ENCODE data around the gene TUBGCP3. TPM values are rescaled to one million over a fixed set of nuclear protein-coding genes. Genes with fewer than 3 reads are reported as not detected.
A peak's percentile ranks its signal among the peaks of the same experiment; 100 is the strongest.

Gene TUBGCP3
- total RNA-seq (10 to 100 TPM; 16.9 to 34.0 (median 24.1) TPM), polyA plus RNA-seq (10 to 100 TPM; 12.2 to 15.6 (median 13.2) TPM)
- long read RNA-seq, donor 1, partial matches to known transcripts, result 0 of 3 reads
- long read RNA-seq, donor 1, other reads (novel, unspliced or antisense), result 0 of 3 reads
- long read RNA-seq, donor 2, partial matches to known transcripts, result 0 of 4 reads
- long read RNA-seq, donor 2, other reads (novel, unspliced or antisense), result 0 of 4 reads
- long read RNA-seq, donor 3, partial matches to known transcripts, result 0 of 3 reads
- long read RNA-seq, donor 3, other reads (novel, unspliced or antisense), result 0 of 3 reads
- long read RNA-seq, donor 4, partial matches to known transcripts, result 1 of 7 reads
- long read RNA-seq, donor 4, other reads (novel, unspliced or antisense), result 0 of 7 reads
- long read RNA-seq, donor 5, transcript TUBGCP3-201 (22 exons, 3,899 nt), result major isoform, 41 of 51 reads
- long read RNA-seq, donor 5, partial matches to known transcripts, result 1 of 51 reads
- long read RNA-seq, donor 5, other reads (novel, unspliced or antisense), result 5 of 51 reads
- long read RNA-seq, donor 6, partial matches to known transcripts, result 2 of 8 reads
- long read RNA-seq, donor 6, other reads (novel, unspliced or antisense), result 1 of 8 reads
- long read RNA-seq, donor 7, result 0 reads
- long read RNA-seq, donor 8, partial matches to known transcripts, result 0 of 3 reads
- long read RNA-seq, donor 8, other reads (novel, unspliced or antisense), result 0 of 3 reads
- long read RNA-seq, donor 9, result 0 reads
- long read RNA-seq, donor 10, partial matches to known transcripts, result 0 of 1 reads
- long read RNA-seq, donor 10, other reads (novel, unspliced or antisense), result 0 of 1 reads

- Histone ChIP-seq H3K27me3 (no peaks in the 10 kb centered on the region), H3K9me3 (replicated peaks in 1 of 3) (no peaks in the 10 kb centered on the region), H3K4me1 (replicated peaks in 1 of 2) (peaks cover 12 to 25% of the 10 kb centered on the region in 2 donors), H3K36me3 (replicated peaks in 1 of 2) (no peaks in the 10 kb centered on the region), H3K27ac (peak within 1 kb of the TSS; percentile 84 to 98 (median 95)), H3K4me3 (peak within 1 kb of the TSS; percentile 20 to 91 (median 51))
- DNase-seq, result peak; percentile 83 to 88 (median 86)
- intact Hi-C loops (cut with DNase I), result no loop called here
- TF ChIP-seq CTCF (IDR thresholded peaks at IDR 0.05) (peak in 1 of 6 experiments; percentile 50), POLR2A (IDR thresholded peaks at IDR 0.05) (peak; percentile 62 to 72)
- WGBS, 4 donors, result 0 to 1% (median 0%) methylated on average over 14 to 77 of the region's 77 CpGs
Observed at GRCh38 chr13:112587764-112588489, at the start of gene TUBGCP3. Gene TUBGCP3, minus strand, starts transcription at chr13:112588153. Its CDS starts 173 bp downstream, at chr13:112587980.

GRCh38 chr13:112637017-112637801 lies 49.3 kb upstream of the TUBGCP3 start:
- peaks cover 20% of the 10 kb centered on the region for H3K27me3 ChIP-seq
- no peak for DNase-seq
- intact Hi-C loops (cut with DNase I), result loop anchor here in 1 of 2 donors (5.0 kb wide), 1 partner anchor 235 kb away; no protein-coding TSS in a partner anchor
- TF ChIP-seq POLR2A (IDR thresholded peaks at IDR 0.05) (no peak), CTCF (IDR thresholded peaks at IDR 0.05) (no peak)
- no peak overlapping the region for H3K27ac ChIP-seq
- H3K36me3 ChIP-seq (replicated peaks in 1 of 2), result no peaks in the 10 kb centered on the region
- no peaks in the 10 kb centered on the region for H3K4me1 ChIP-seq (replicated peaks in 1 of 2)
- no peaks in the 10 kb centered on the region for H3K9me3 ChIP-seq (replicated peaks in 1 of 3)
- H3K4me3 ChIP-seq, result no peak overlapping the region
- 67 to 84% (median 83%) methylated on average over 12 to 27 of the region's 27 CpGs for WGBS, 4 donors

- TF ChIP-seq POLR2A (IDR thresholded peaks at IDR 0.05) (no peak), CTCF (IDR thresholded peaks at IDR 0.05) (no peak)
- no peaks in the 10 kb centered on the region for H3K36me3 ChIP-seq (replicated peaks in 1 of 2)
- peaks cover 21% of the 10 kb centered on the region for H3K27me3 ChIP-seq
- intact Hi-C loops (cut with DNase I), result loop anchor here in 1 of 2 donors (5.0 kb wide), 1 partner anchor 236 kb away; no protein-coding TSS in a partner anchor
- no peaks in the 10 kb centered on the region for H3K9me3 ChIP-seq (replicated peaks in 1 of 3)
- H3K27ac ChIP-seq, result no peak overlapping the region
- 80 to 90% (median 85%) methylated on average over 8 to 19 of the region's 19 CpGs for WGBS, 4 donors
- no peak for DNase-seq
- no peaks in the 10 kb centered on the region for H3K4me1 ChIP-seq (replicated peaks in 1 of 2)
- H3K4me3 ChIP-seq, result no peak overlapping the region
Observed at GRCh38 chr13:112636401-112636975, 48.5 kb upstream of the TUBGCP3 start.
